Measurements from ENCODE around the gene ERO1A.

ERO1A gene

DNA sequence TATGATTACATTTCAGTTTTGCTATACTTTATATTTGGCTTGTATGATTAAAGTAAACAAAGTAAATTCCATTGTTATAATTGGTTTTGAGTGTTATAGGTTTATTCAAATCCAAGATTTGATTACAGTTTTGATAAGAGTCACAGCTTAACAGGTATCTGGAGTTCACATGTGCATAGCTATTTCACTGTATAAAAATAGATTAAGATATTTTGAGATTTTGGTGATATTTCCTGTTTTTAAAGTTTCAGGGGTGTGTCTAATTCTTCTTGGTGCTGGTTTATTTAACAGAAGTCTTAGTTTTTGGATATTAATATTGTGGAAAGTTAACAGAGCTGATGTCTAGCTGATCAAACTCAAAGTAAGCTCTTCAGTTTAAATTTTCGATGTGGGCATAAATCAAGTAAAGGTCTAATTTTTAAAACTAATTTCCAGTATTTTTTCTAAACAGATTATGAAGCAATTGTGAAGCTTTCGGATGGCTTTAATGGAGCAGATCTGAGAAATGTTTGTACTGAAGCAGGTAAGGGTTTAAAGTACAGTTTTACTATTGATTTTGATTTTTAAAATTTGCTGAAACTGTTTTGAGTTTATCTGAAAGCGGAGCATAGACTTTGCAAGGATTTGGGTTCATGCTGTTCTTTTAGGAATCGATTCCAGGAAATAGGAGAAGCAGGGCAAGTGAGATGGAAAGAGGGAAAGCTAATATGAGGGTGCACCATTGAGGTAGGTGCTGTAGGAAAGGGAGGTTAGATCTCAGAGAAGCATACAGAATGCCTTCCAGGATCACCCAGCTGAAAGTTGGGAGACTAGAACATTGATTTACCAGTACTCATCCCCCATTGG lies 28.4 kb upstream of the ERO1A start:
- DNase-seq, result no peak
- Histone ChIP-seq H3K79me1 (ENCODE audit: low read length) (no peaks in the 10 kb centered on the region), H2BK12ac (ENCODE audit: low read length) (no peak overlapping the region), H3K9me3 (ENCODE audit: insufficient read depth, low read depth, low read length) (no peaks in the 10 kb centered on the region), H3K27me3 (ENCODE audit: insufficient read depth, low read length) (no peaks in the 10 kb centered on the region), H2AFZ (ENCODE audit: insufficient read depth, low read length, poor library complexity) (no peak overlapping the region), H3K9ac (ENCODE audit: low read length) (no peak overlapping the region), H2BK5ac (ENCODE audit: low read depth, low read length, poor library complexity) (no peak overlapping the region), H3K4me3 (ENCODE audit: low read depth, low read length) (no peak overlapping the region), H3K27ac (ENCODE audit: low read depth, low read length) (no peak overlapping the region), H3K4me1 (ENCODE audit: control insufficient read depth in 1 of 2, insufficient read depth in 2 of 2, low read length in 2 of 2) (no peaks in the 10 kb centered on the region), H3K36me3 (ENCODE audit: control insufficient read depth in 1 of 2, insufficient read depth in 2 of 2, low read length in 2 of 2) (peaks cover 21 to 30% of the 10 kb centered on the region in 2 experiments), H3K14ac (ENCODE audit: low read length) (no peak overlapping the region), H4K91ac (ENCODE audit: low read depth, low read length) (no peak overlapping the region), H3K4me2 (ENCODE audit: low read length) (no peak overlapping the region), H2BK120ac (ENCODE audit: insufficient read depth, low read length, poor library complexity) (no peak overlapping the region), H3K23ac (ENCODE audit: low read length) (peak overlapping the region; percentile 66), H4K12ac (ENCODE audit: low read depth, low read length) (no peak overlapping the region), H4K8ac (ENCODE audit: low read depth, low read length) (no peak overlapping the region), H3K4ac (ENCODE audit: low read depth, low read length) (no peak overlapping the region), H3K18ac (ENCODE audit: low read length) (no peak overlapping the region), H3K79me2 (ENCODE audit: control insufficient read depth, insufficient read depth, low read length, poor library complexity) (no peaks in the 10 kb centered on the region), H2AK5ac (ENCODE audit: low read length) (no peak overlapping the region)
- WGBS (ENCODE audit: extremely low coverage, insufficient coverage, insufficient read length), result no CpG with 5 or more reads among the region's 4 CpGs

DNA sequence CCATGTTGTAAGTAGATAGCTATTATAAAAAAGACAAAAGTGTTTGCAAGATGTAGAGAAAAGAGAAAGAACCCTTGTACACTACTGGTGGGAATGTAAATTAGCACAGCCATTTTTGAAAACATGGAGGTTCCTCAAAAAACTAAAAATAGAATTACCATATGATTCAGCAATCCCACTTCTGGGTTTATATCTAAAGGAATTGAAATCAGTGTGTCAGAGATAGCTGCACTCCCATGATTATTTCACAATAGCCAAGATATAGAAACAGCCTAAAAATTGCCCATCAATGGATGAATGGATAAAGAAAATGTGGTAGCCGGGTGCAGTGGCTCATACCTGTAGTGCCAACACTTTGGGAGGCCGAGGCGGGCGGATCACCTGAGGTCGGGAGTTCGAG lies 20.8 kb upstream of the ERO1A start:
- Histone ChIP-seq H3K9ac (ENCODE audit: low read length) (no peak overlapping the region), H4K91ac (ENCODE audit: low read depth, low read length) (no peak overlapping the region), H3K4me3 (ENCODE audit: low read depth, low read length) (no peak overlapping the region), H3K27me3 (ENCODE audit: insufficient read depth, low read length) (no peaks in the 10 kb centered on the region), H3K9me3 (ENCODE audit: insufficient read depth, low read depth, low read length) (no peaks in the 10 kb centered on the region), H3K14ac (ENCODE audit: low read length) (no peak overlapping the region), H2AK5ac (ENCODE audit: low read length) (no peak overlapping the region), H3K18ac (ENCODE audit: low read length) (no peak overlapping the region), H3K79me2 (ENCODE audit: control insufficient read depth, insufficient read depth, low read length, poor library complexity) (no peaks in the 10 kb centered on the region), H2AFZ (ENCODE audit: insufficient read depth, low read length, poor library complexity) (no peak overlapping the region), H3K27ac (ENCODE audit: low read depth, low read length) (no peak overlapping the region), H3K23ac (ENCODE audit: low read length) (no peak overlapping the region), H3K4me1 (ENCODE audit: control insufficient read depth in 1 of 2, insufficient read depth in 2 of 2, low read length in 2 of 2) (no peaks in the 10 kb centered on the region), H4K12ac (ENCODE audit: low read depth, low read length) (no peak overlapping the region), H2BK120ac (ENCODE audit: insufficient read depth, low read length, poor library complexity) (no peak overlapping the region), H2BK5ac (ENCODE audit: low read depth, low read length, poor library complexity) (no peak overlapping the region), H3K79me1 (ENCODE audit: low read length) (no peaks in the 10 kb centered on the region), H3K36me3 (ENCODE audit: control insufficient read depth in 1 of 2, insufficient read depth in 2 of 2, low read length in 2 of 2) (peaks cover 34 to 38% of the 10 kb centered on the region in 2 experiments), H4K8ac (ENCODE audit: low read depth, low read length) (no peak overlapping the region), H3K4ac (ENCODE audit: low read depth, low read length) (no peak overlapping the region), H2BK12ac (ENCODE audit: low read length) (no peak overlapping the region), H3K4me2 (ENCODE audit: low read length) (no peak overlapping the region)
- no CpG with 5 or more reads among the region's 6 CpGs for WGBS (ENCODE audit: extremely low coverage, insufficient coverage, insufficient read length)
- DNase-seq, result no peak

DNA sequence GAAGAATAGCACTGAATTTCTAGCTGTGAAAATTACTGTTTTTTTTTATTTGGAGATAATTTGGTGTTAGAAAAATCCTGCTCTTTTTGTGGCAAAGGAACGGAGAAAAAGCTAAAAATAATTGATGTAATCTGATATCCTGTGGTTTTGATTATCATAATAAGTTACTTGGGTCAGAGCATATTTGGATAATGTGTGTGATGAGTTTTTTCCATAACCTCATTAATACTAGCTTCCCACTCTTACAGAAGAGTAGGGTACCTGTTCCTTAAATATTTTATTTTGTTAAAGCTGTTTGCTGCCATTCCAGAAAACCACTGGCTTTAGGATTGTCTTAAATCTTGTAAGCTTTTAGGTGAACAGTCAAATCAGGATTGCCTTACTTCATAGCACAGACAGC lies 16.3 kb upstream of the ERO1A start:
- WGBS (ENCODE audit: extremely low coverage, insufficient coverage, insufficient read length), result no CpG with 5 or more reads among the region's 1 CpG
- Histone ChIP-seq H3K36me3 (ENCODE audit: control insufficient read depth in 1 of 2, insufficient read depth in 2 of 2, low read length in 2 of 2) (peaks cover 22 to 25% of the 10 kb centered on the region in 2 experiments), H4K8ac (ENCODE audit: low read depth, low read length) (no peak overlapping the region), H3K27ac (ENCODE audit: low read depth, low read length) (no peak overlapping the region), H2BK5ac (ENCODE audit: low read depth, low read length, poor library complexity) (no peak overlapping the region), H3K14ac (ENCODE audit: low read length) (no peak overlapping the region), H2AK5ac (ENCODE audit: low read length) (no peak overlapping the region), H3K4me2 (ENCODE audit: low read length) (no peak overlapping the region), H3K4me1 (ENCODE audit: control insufficient read depth in 1 of 2, insufficient read depth in 2 of 2, low read length in 2 of 2) (no peaks in the 10 kb centered on the region), H3K18ac (ENCODE audit: low read length) (no peak overlapping the region), H2AFZ (ENCODE audit: insufficient read depth, low read length, poor library complexity) (no peak overlapping the region), H3K27me3 (ENCODE audit: insufficient read depth, low read length) (no peaks in the 10 kb centered on the region), H2BK120ac (ENCODE audit: insufficient read depth, low read length, poor library complexity) (no peak overlapping the region), H4K91ac (ENCODE audit: low read depth, low read length) (no peak overlapping the region), H3K4ac (ENCODE audit: low read depth, low read length) (no peak overlapping the region), H2BK12ac (ENCODE audit: low read length) (no peak overlapping the region), H3K79me1 (ENCODE audit: low read length) (peaks cover 7% of the 10 kb centered on the region), H3K79me2 (ENCODE audit: control insufficient read depth, insufficient read depth, low read length, poor library complexity) (peaks cover 6% of the 10 kb centered on the region), H3K9ac (ENCODE audit: low read length) (no peak overlapping the region), H3K4me3 (ENCODE audit: low read depth, low read length) (no peak overlapping the region), H3K23ac (ENCODE audit: low read length) (no peak overlapping the region), H3K9me3 (ENCODE audit: insufficient read depth, low read depth, low read length) (no peaks in the 10 kb centered on the region), H4K12ac (ENCODE audit: low read depth, low read length) (no peak overlapping the region)
- DNase-seq, result no peak

DNA sequence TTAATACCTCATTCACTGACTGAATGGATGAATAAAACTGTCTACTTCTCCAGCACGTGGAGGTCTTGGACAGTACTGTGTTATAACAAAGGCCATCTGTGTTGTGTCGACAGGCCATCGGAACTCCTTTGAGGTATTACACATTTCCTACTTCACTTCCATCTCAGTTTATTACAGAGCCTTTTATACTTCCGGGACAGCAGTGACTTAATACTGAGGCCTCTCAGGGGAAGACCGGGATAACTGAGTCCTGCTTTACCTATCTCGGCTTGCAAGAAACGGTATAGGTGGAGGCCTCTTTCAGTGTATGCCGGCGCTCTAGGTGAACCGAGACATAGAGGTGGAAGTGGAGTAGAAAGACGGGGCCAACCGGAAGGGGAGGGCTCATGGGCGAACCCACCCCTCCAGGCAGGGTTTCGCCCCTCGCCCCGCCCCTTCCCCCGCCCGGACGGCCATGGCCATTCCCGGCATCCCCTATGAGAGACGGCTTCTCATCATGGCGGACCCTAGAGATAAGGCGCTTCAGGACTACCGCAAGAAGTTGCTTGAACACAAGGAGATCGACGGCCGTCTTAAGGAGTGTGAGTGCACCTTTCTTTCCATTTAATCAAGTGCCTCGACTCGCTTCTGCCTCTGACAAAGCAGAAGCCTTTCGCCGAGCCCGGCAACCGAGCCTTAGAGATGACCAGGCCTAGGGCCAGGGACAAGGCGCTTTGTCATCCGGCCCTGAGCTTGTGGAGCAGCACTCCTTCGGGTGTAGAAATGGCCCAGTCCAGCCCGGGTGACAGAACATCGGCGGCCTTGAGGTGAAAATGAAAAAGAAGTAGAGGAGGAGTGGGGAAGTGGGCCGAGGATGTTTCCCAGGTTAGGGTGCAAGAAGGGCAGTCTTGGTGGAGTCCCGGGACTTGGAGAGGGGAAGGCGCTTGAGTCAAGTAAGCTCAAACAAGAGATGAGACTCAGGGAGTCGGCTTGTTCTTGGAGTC lies 11.7 kb upstream of the ERO1A start, which contains the start of gene PSMC6:
TSS of gene PSMC6 (plus strand) at position 477 of the 983 bp plus-strand sequence. CDS start at position 497, 20 bp downstream.
- Histone ChIP-seq H2AK5ac (ENCODE audit: low read length) (peak within 1 kb of the TSS; percentile 71), H2BK12ac (ENCODE audit: low read length) (no peak within 1 kb of the TSS), H3K4me1 (ENCODE audit: control insufficient read depth in 1 of 2, insufficient read depth in 2 of 2, low read length in 2 of 2) (peaks cover 0 to 2% of the 10 kb centered on the region in 2 experiments), H3K4ac (ENCODE audit: low read depth, low read length) (peak within 1 kb of the TSS; percentile 99), H4K12ac (ENCODE audit: low read depth, low read length) (peak within 1 kb of the TSS; percentile 96), H2BK5ac (ENCODE audit: low read depth, low read length, poor library complexity) (peak within 1 kb of the TSS; percentile 92), H4K8ac (ENCODE audit: low read depth, low read length) (peak within 1 kb of the TSS; percentile 97), H2AFZ (ENCODE audit: insufficient read depth, low read length, poor library complexity) (peak within 1 kb of the TSS; percentile 99), H3K23ac (ENCODE audit: low read length) (no peak within 1 kb of the TSS), H3K27me3 (ENCODE audit: insufficient read depth, low read length) (no peaks in the 10 kb centered on the region), H3K14ac (ENCODE audit: low read length) (peak within 1 kb of the TSS; percentile 85), H3K18ac (ENCODE audit: low read length) (peak within 1 kb of the TSS; percentile 78), H3K4me3 (ENCODE audit: low read depth, low read length) (peak within 1 kb of the TSS; percentile 82), H3K79me2 (ENCODE audit: control insufficient read depth, insufficient read depth, low read length, poor library complexity) (peaks cover 6% of the 10 kb centered on the region), H2BK120ac (ENCODE audit: insufficient read depth, low read length, poor library complexity) (peak within 1 kb of the TSS; percentile 18), H3K79me1 (ENCODE audit: low read length) (peaks cover 8% of the 10 kb centered on the region), H3K27ac (ENCODE audit: low read depth, low read length) (peak within 1 kb of the TSS; percentile 71), H3K9me3 (ENCODE audit: insufficient read depth, low read depth, low read length) (no peaks in the 10 kb centered on the region), H3K9ac (ENCODE audit: low read length) (peak within 1 kb of the TSS; percentile 77), H4K91ac (ENCODE audit: low read depth, low read length) (peak within 1 kb of the TSS; percentile 69), H3K4me2 (ENCODE audit: low read length) (peak within 1 kb of the TSS; percentile 74), H3K36me3 (ENCODE audit: control insufficient read depth in 1 of 2, insufficient read depth in 2 of 2, low read length in 2 of 2) (peaks cover 2 to 3% of the 10 kb centered on the region in 2 experiments)
- DNase-seq, result peak; percentile 91 to 95
- no CpG with 5 or more reads among the region's 43 CpGs for WGBS (ENCODE audit: extremely low coverage, insufficient coverage, insufficient read length)
